K562 (cell line): ENCODE results near the gene TARBP2. TPM values are rescaled to one million over a fixed set of nuclear protein-coding genes. Genes with fewer than 3 reads are reported as not detected.

Source experiments
- ATAC-seq: fragments of 200-7000 bp; cut with Tn5 transposase; 3 replicates; pipeline ENCODE4 v1.9.1; 2020; ENCODE audit warnings: moderate library complexity
- BruUV-seq: library from RNA; stranded (reverse); fragments of 400-500 nt; replicated peaks from 2 replicates; lab custom pipeline; 2021; lab: Mats Ljungman, UMichigan
- CTCF ChIA-PET: fragments of 300-600 bp; formaldehyde crosslinking; extraction: SDS; loops from one replicate; lab custom pipeline; 2021; ENCODE audit warnings: low intra/inter-chr PET ratio; lab: Yijun Ruan, JAX
- POLR2A ChIA-PET: fragments of 300-600, 350-650 bp; sonication (Branson Sonifier 250); formaldehyde crosslinking; extraction: SDS; loops from one replicate; lab custom pipeline; 2021; ENCODE audit warnings: antibody characterized with exemption, inconsistent platforms; lab: Yijun Ruan, JAX
- DNase-seq, 4 experiments: peaks; one replicate each; pipeline versions ENCODE4 v3.0.0 to v3.0.0-alpha.2; 2011 to 2018; ENCODE audit warnings: low spot score in 3 of 4, mixed read lengths in 3 of 4; ENCODE audit errors: extremely low read depth in 1 of 4
- FAIRE-seq: peaks from 2 replicates; lab custom pipeline; 2011; peaks lifted over from hg19 to GRCh38; lab: Jason Lieb, UNC
- H2AFZ ChIP-seq: 2 replicates; pipeline ENCODE4 v1.6.0; 2011; ENCODE audit warnings: low read depth, low read length, control low read depth, inconsistent platforms
- H3K27ac ChIP-seq: fragments of 200-600 bp; 3 replicates; pipeline ENCODE4 v1.8.0; 2011; ENCODE audit warnings: low read depth, mild to moderate bottlenecking, control low read depth, inconsistent platforms, low read length, moderate library complexity, mixed read lengths; ENCODE audit errors: extremely low read depth
- H3K27me3 ChIP-seq, 2 experiments: fragments of 300-600 bp in 1 of 2; 2 replicates in 1 of 2; 3 replicates in 1 of 2; pipeline versions ENCODE4 v1.6.0 to v1.8.0; 2011; ENCODE audit warnings: inconsistent platforms in 2 of 2, low read length in 2 of 2, mild to moderate bottlenecking in 1 of 2, mixed read lengths in 1 of 2, moderate library complexity in 1 of 2; ENCODE audit not compliant: control insufficient read depth in 2 of 2, insufficient read depth in 2 of 2
- H3K36me3 ChIP-seq: fragments of 300-600 bp; 3 replicates; pipeline ENCODE4 v1.8.0; 2011; ENCODE audit warnings: mild to moderate bottlenecking, low read length, inconsistent platforms; ENCODE audit not compliant: control insufficient read depth, insufficient read depth
- H3K4me1 ChIP-seq, 2 experiments: fragments of 200-600 bp in 1 of 2; replicated peaks in 1 of 2; 2 replicates in 1 of 2; 3 replicates in 1 of 2; pipeline versions ENCODE4 v1.5.1 to v1.8.0; 2011; ENCODE audit warnings: inconsistent platforms in 2 of 2, low read length in 2 of 2, mild to moderate bottlenecking in 1 of 2, mixed read lengths in 1 of 2, moderate library complexity in 1 of 2; ENCODE audit not compliant: control insufficient read depth in 2 of 2, insufficient read depth in 2 of 2
- H3K4me2 ChIP-seq: 2 replicates; pipeline ENCODE4 v1.6.1; 2011; ENCODE audit warnings: low read length, control low read depth, inconsistent platforms, mixed read lengths; ENCODE audit not compliant: insufficient read depth
- H3K4me3 ChIP-seq: fragments of 200-600 bp; sonication (generic), shearing (Covaris generic); 2 replicates; pipeline ENCODE4 v1.5.1; 2016; ENCODE audit warnings: control low read depth, inconsistent platforms
- H3K79me2 ChIP-seq: fragments of 200-600 bp; 3 replicates; pipeline ENCODE4 v1.8.0; 2011; ENCODE audit warnings: low read length, inconsistent platforms; ENCODE audit not compliant: control insufficient read depth, insufficient read depth
- H3K9ac ChIP-seq, 2 experiments: 2 replicates each; pipeline versions ENCODE4 v1.6.0 to v1.6.1; 2011; ENCODE audit warnings: low read depth in 2 of 2, low read length in 2 of 2, control low read depth in 1 of 2, inconsistent platforms in 1 of 2, mild to moderate bottlenecking in 1 of 2, mixed read lengths in 1 of 2; ENCODE audit not compliant: insufficient read depth in 1 of 2
- H3K9me1 ChIP-seq: one replicate; pipeline ENCODE4 v1.6.0; 2011; ENCODE audit warnings: inconsistent platforms, mild to moderate bottlenecking, low read length, moderate library complexity; ENCODE audit not compliant: control insufficient read depth, insufficient read depth
- H3K9me3 ChIP-seq: replicated peaks from 2 replicates; pipeline ENCODE4 v1.5.1; 2011; ENCODE audit warnings: low read depth, low read length, inconsistent platforms; ENCODE audit not compliant: control insufficient read depth, insufficient read depth
- H4K20me1 ChIP-seq: replicated peaks from 2 replicates; pipeline ENCODE4 v1.6.1; 2011; ENCODE audit warnings: low read length, inconsistent platforms, mixed read lengths; ENCODE audit not compliant: control insufficient read depth, insufficient read depth
- CTCF ChIP-seq, 3 experiments: IDR thresholded peaks in 2 of 3; conservative IDR thresholded peaks in 1 of 3; 2 replicates each; pipeline ENCODE4 v1.5.1; 2011 to 2012; ENCODE audit warnings: low read length in 3 of 3, mild to moderate bottlenecking in 3 of 3, control low read depth in 2 of 3, improper control_type of control experiment in 1 of 3, inconsistent platforms in 1 of 3, low read depth in 1 of 3, mixed read lengths in 1 of 3, moderate library complexity in 1 of 3; ENCODE audit not compliant: insufficient read depth in 2 of 3
- ETV5 ChIP-seq: sonication (generic); formaldehyde crosslinking; IDR thresholded peaks from 2 replicates; pipeline ENCODE4 v1.4.0; 2020; ENCODE audit warnings: low read depth, mild to moderate bottlenecking, missing genetic modification reagents
- RAD21 ChIP-seq, 2 experiments: fragments of 250-450 bp in 1 of 2; fragments of 450-650 bp in 1 of 2; sonication (Bioruptor Pico) in 1 of 2; formaldehyde crosslinking in 1 of 2; IDR thresholded peaks in 1 of 2; conservative IDR thresholded peaks in 1 of 2; 2 replicates each; pipeline versions ENCODE4 v1.4.0 to v1.8.0; 2020 to 2022; ENCODE audit warnings: mild to moderate bottlenecking in 2 of 2, moderate library complexity in 1 of 2
- WGBS: fragments of 100-300 bp; shearing (Covaris generic); methylation state at CpG from one replicate; pipeline ENCODE4 v1.1.6; 2016; ENCODE audit warnings: low coverage, mixed read lengths; ENCODE audit not compliant: insufficient coverage; ENCODE audit errors: missing lambda C conversion rate; 5-methylcytosine and 5-hydroxymethylcytosine counted together
- in situ Hi-C: fragments of 300-500 bp; cut with MboI; formaldehyde crosslinking; loops from 4 replicates; pipeline ENCODE4 v1.15.0; 2018; ENCODE audit warnings: inconsistent platforms, mixed read lengths
- intact Hi-C: fragments of 100-400 bp; cut with micrococcal nuclease; formaldehyde crosslinking; loops from 2 replicates; pipeline ENCODE4 v1.14.2; 2022
- polyA plus RNA-seq, 8 experiments: library from polyadenylated mRNA; depleted of rRNA in 4 of 8; stranded (reverse) in 5 of 8; unstranded in 3 of 8; fragments of >200 nt; fragmentation: Nextera tagmentation in 2 of 8; fragmentation: Illumina TruSeq in 1 of 8; extraction: Ambion mirVana in 2 of 8; extraction: Trizol in 1 of 8; gene quantifications; 2 replicates each; pipeline versions ENCODE4 v1.2.1 to v1.2.3, GENCODE V29; 2011 to 2014; ENCODE audit warnings: inconsistent platforms in 1 of 8, missing spikeins in 1 of 8
- total RNA-seq, 7 experiments: library from RNA; depleted of rRNA in 6 of 7; stranded (reverse); fragments of >200 nt in 6 of 7; fragmentation: Illumina TruSeq in 2 of 7; extraction: Trizol in 2 of 7; gene quantifications; 2 replicates each; pipeline versions ENCODE4 v1.2.1 to v1.2.3, GENCODE V29; 2011 to 2021; ENCODE audit warnings: low replicate concordance in 1 of 7

The TARBP2 gene
- total and polyA plus RNA-seq, 9 of the 15 experiments (the other 6 are each of a cell fraction or from before 2014, with no cell fraction given): 5.6 to 69.0 (median 44.6) TPM

- H2AFZ ChIP-seq: no peak overlapping the region
- H3K4me1 ChIP-seq: peaks cover 18 to 31% of the 10 kb centered on the region in 2 experiments; a peak in 4 of 5 replicates
- H3K4me3 ChIP-seq: no peak overlapping the region
- ATAC-seq (no peak), FAIRE-seq (no peak), DNase-seq (no peak)
- H3K79me2 ChIP-seq: peaks cover 27% of the 10 kb centered on the region
- no peak overlapping the region for H3K4me2 ChIP-seq
- in situ Hi-C loops: loop anchor here (10.0 kb wide), 1 partner anchor 179 kb away; the partner anchor contains the start of gene AAAS
- POLR2A ChIA-PET: interaction anchor here (0.6 to 1.1 kb wide), 5 partner anchors 11 to 328 kb away, joined by 3 read pairs; no protein-coding TSS in a partner anchor
- no TSS peak for BruUV-seq
- CTCF ChIA-PET: interaction anchor here (0.7 kb wide), 1 partner anchor 152 kb away, joined by 3 read pairs; no protein-coding TSS in a partner anchor
- H4K20me1 ChIP-seq: no peaks in the 10 kb centered on the region
- intact Hi-C loops: loop anchor here (10.0 kb wide), 1 partner anchor 439 kb away; no protein-coding TSS in a partner anchor
- H3K27ac ChIP-seq: no peak overlapping the region
- WGBS: 81% methylated on average over 12 of the region's 14 CpGs
- peaks cover 44% of the 10 kb centered on the region; the same call in 2 of the 3 replicates for H3K36me3 ChIP-seq
- peak in 1 of 2 experiments; percentile 32; a peak in 2 of 4 replicates for TF ChIP-seq RAD21 (CRISPR knock-in tag; conservative IDR thresholded peaks at IDR 0.05 in 1 of 2, IDR thresholded peaks at IDR 0.05 in 1 of 2)
- peak in 2 of 3 experiments; percentile 7 to 17; a peak in 2 of 6 replicates for TF ChIP-seq CTCF (IDR thresholded peaks at IDR 0.05 in 2 of 3, conservative IDR thresholded peaks at IDR 0.05 in 1 of 3; ENCODE audit: insufficient read depth in 2 of 3, low read depth in 1 of 3, low read length in 3 of 3)
- TF ChIP-seq ETV5: no peak
- H3K9me3 ChIP-seq: no peaks in the 10 kb centered on the region
- no peaks in the 10 kb centered on the region for H3K27me3 ChIP-seq
- no peaks in the 10 kb centered on the region for H3K9me1 ChIP-seq
- peak overlapping the region in 1 of 2 experiments; percentile 2; a peak in 1 of 4 replicates for H3K9ac ChIP-seq
These were observed 3.2 kb downstream of the TARBP2 start for GRCh38 chr12:53504004-53504920.
